ENCODE results near the gene S100A5. TPM values are rescaled to one million over a fixed set of nuclear protein-coding genes. Genes with fewer than 3 reads are reported as not detected.

The S100A5 gene
- total RNA-seq, 1 experiment from 2014 or later = 2.4 TPM

GRCh38 chr1:153513023-153513422, 27.7 kb downstream of the S100A5 start:
- peak; percentile 34 for DNase-seq (ENCODE audit: low read depth)

- DNase-seq (ENCODE audit: low read depth) = peak; percentile 73
These were observed 29.7 kb downstream of the S100A5 start for GRCh38 chr1:153510984-153511410.

GRCh38 chr1:153509729-153510354, 30.9 kb downstream of the S100A5 start:
- peak; percentile 52 for DNase-seq (ENCODE audit: low read depth)

GRCh38 chr1:153509036-153509435, 31.7 kb downstream of the S100A5 start:
- DNase-seq (ENCODE audit: low read depth) = no peak

GRCh38 chr1:153507926-153508583, 32.7 kb downstream of the S100A5 start:
- no peak for DNase-seq (ENCODE audit: low read depth)

GRCh38 chr1:153506831-153507413, 33.8 kb downstream of the S100A5 start:
- DNase-seq (ENCODE audit: low read depth) = peak; percentile 79

GRCh38 chr1:153506386-153506785, 34.3 kb downstream of the S100A5 start:
- DNase-seq (ENCODE audit: low read depth) = no peak

- no peak for DNase-seq (ENCODE audit: low read depth)
These were observed 35.2 kb downstream of the S100A5 start for GRCh38 chr1:153505576-153505975.

- no peak for DNase-seq (ENCODE audit: low read depth)
These were observed 37.0 kb downstream of the S100A5 start for GRCh38 chr1:153503766-153504165.

- DNase-seq (ENCODE audit: low read depth) = no peak
These were observed 42.0 kb downstream of the S100A5 start for GRCh38 chr1:153498746-153499145.

GRCh38 chr1:153495536-153495935, 45.2 kb downstream of the S100A5 start:
- DNase-seq (ENCODE audit: low read depth) = no peak

- peak; percentile 56 for DNase-seq (ENCODE audit: low read depth)
These were observed 45.7 kb downstream of the S100A5 start for GRCh38 chr1:153494976-153495535.

GRCh38 chr1:153493343-153493960, 47.3 kb downstream of the S100A5 start:
- no peak for DNase-seq (ENCODE audit: low read depth)

GRCh38 chr1:153490272-153491051, 50.3 kb downstream of the S100A5 start:
- DNase-seq (ENCODE audit: low read depth) = peak; percentile 94

- DNase-seq (ENCODE audit: low read depth) = peak; percentile 49
These were observed 52.0 kb downstream of the S100A5 start for GRCh38 chr1:153488731-153489130.

GRCh38 chr1:153487707-153488106, 53.0 kb downstream of the S100A5 start:
- no peak for DNase-seq (ENCODE audit: low read depth)

Other genes starting within 250 kb of the S100A5 start
- not detected in 2 replicates for gene PGLYRP3, start 228.0 kb downstream of the S100A5 start, total RNA-seq (2014; rRNA removed; shearing (Covaris generic))
- gene PGLYRP4, start 192.1 kb downstream of the S100A5 start, total RNA-seq (2014; rRNA removed; shearing (Covaris generic)) = not detected in 2 replicates
- gene S100A9, start 183.1 kb downstream of the S100A5 start, total RNA-seq (2014; rRNA removed; shearing (Covaris generic)) = not detected in 2 replicates
- not detected in 2 replicates for gene S100A12, start 165.3 kb downstream of the S100A5 start, total RNA-seq (2014; rRNA removed; shearing (Covaris generic))
- not detected in 2 replicates for gene S100A8, start 149.9 kb downstream of the S100A5 start, total RNA-seq (2014; rRNA removed; shearing (Covaris generic))
- gene S100A7A, start 124.4 kb downstream of the S100A5 start, total RNA-seq (2014; rRNA removed; shearing (Covaris generic)) = not detected in 2 replicates
- not detected in 2 replicates for gene S100A7, start 80.3 kb downstream of the S100A5 start, total RNA-seq (2014; rRNA removed; shearing (Covaris generic))
- gene S100A6, start 4.9 kb downstream of the S100A5 start, total RNA-seq (2014; rRNA removed; shearing (Covaris generic)) = 1,050 and 1,792 TPM in 2 replicates
- gene S100A4, start 4.9 kb upstream of the S100A5 start, total RNA-seq (2014; rRNA removed; shearing (Covaris generic)) = 25.4 and 29.0 TPM in 2 replicates
- 9.6 and 14.4 TPM in 2 replicates for gene S100A3, start 8.3 kb upstream of the S100A5 start, total RNA-seq (2014; rRNA removed; shearing (Covaris generic))
- gene S100A2, start 24.9 kb upstream of the S100A5 start, total RNA-seq (2014; rRNA removed; shearing (Covaris generic)) = 79.0 and 143 TPM in 2 replicates
- 862 and 1,038 TPM in 2 replicates for gene S100A16, start 72.2 kb upstream of the S100A5 start, total RNA-seq (2014; rRNA removed; shearing (Covaris generic))
- 0.88 TPM in 1 of 2 replicates, not detected in the other for gene S100A14, start 75.4 kb upstream of the S100A5 start, total RNA-seq (2014; rRNA removed; shearing (Covaris generic))
- gene S100A13, start 86.6 kb upstream of the S100A5 start, total RNA-seq (2014; rRNA removed; shearing (Covaris generic)) = 71.0 and 106 TPM in 2 replicates
- gene S100A1, start 87.5 kb upstream of the S100A5 start, total RNA-seq (2014; rRNA removed; shearing (Covaris generic)) = 0.17 TPM in 1 of 2 replicates, not detected in the other
- gene CHTOP, start 93.1 kb upstream of the S100A5 start, total RNA-seq (2014; rRNA removed; shearing (Covaris generic)) = 46.3 and 55.8 TPM in 2 replicates
- 64.0 and 74.4 TPM in 2 replicates for gene SNAPIN, start 117.8 kb upstream of the S100A5 start, total RNA-seq (2014; rRNA removed; shearing (Covaris generic))
- 359 and 368 TPM in 2 replicates for gene ILF2, start 130.1 kb upstream of the S100A5 start, total RNA-seq (2014; rRNA removed; shearing (Covaris generic))
- 0.02 and 0.03 TPM in 2 replicates for gene NPR1, start 137.8 kb upstream of the S100A5 start, total RNA-seq (2014; rRNA removed; shearing (Covaris generic))
- gene INTS3, start 187.1 kb upstream of the S100A5 start, total RNA-seq (2014; rRNA removed; shearing (Covaris generic)) = 22.1 and 22.2 TPM in 2 replicates
- 0.74 and 4.5 TPM in 2 replicates for gene SLC27A3, start 234.5 kb upstream of the S100A5 start, total RNA-seq (2014; rRNA removed; shearing (Covaris generic))